A673 (cell line): Measurements from ENCODE around the gene SEC11C.

ENCODE experiments used
- EZH2 ChIP-seq: fragments of 200-600 bp; sonication (generic); IDR thresholded peaks from 2 replicates; pipeline ENCODE4 v1.6.1; 2017; ENCODE audit warnings: borderline replicate concordance, low read depth, mild to moderate bottlenecking, mixed read lengths, antibody characterized with exemption, low read length; ENCODE audit not compliant: poor library complexity, severe bottlenecking
- TF ChIP-seq, protein P1 (sequence below): fragments of 300-800, 200-600 bp; sonication (generic); conservative IDR thresholded peaks from 2 replicates; pipeline ENCODE4 v1.5.1; 2017; ENCODE audit warnings: low read depth, mild to moderate bottlenecking, antibody characterized with exemption, low read length, moderate library complexity, mixed read lengths

GRCh38 chr18:59141294-59142068, 1.8 kb downstream of the SEC11C start:
- TF ChIP-seq, protein P1, sequence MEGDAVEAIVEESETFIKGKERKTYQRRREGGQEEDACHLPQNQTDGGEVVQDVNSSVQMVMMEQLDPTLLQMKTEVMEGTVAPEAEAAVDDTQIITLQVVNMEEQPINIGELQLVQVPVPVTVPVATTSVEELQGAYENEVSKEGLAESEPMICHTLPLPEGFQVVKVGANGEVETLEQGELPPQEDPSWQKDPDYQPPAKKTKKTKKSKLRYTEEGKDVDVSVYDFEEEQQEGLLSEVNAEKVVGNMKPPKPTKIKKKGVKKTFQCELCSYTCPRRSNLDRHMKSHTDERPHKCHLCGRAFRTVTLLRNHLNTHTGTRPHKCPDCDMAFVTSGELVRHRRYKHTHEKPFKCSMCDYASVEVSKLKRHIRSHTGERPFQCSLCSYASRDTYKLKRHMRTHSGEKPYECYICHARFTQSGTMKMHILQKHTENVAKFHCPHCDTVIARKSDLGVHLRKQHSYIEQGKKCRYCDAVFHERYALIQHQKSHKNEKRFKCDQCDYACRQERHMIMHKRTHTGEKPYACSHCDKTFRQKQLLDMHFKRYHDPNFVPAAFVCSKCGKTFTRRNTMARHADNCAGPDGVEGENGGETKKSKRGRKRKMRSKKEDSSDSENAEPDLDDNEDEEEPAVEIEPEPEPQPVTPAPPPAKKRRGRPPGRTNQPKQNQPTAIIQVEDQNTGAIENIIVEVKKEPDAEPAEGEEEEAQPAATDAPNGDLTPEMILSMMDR, result no peak
- TF ChIP-seq EZH2, result no peak
